Measurements from ENCODE around the gene FAM168B. TPM values are rescaled to one million over a fixed set of nuclear protein-coding genes. Genes with fewer than 3 reads are reported as not detected.
A peak's percentile ranks its signal among the peaks of the same experiment; 100 is the strongest.

The FAM168B gene
- total RNA-seq, 4 donors from 2014 or later = 70.4 to 130 (median 99.0) TPM

GRCh38 chr2:131034122-131035051, 58.9 kb downstream of the FAM168B start:
- Histone ChIP-seq H3K27me3 (peaks cover 10% of the 10 kb centered on the region), H3K36me3 (peaks cover 1% of the 10 kb centered on the region), H3K4me3 (peak overlapping the region; percentile 59), H3K9me3 (no peaks in the 10 kb centered on the region), H3K27ac (peak overlapping the region; percentile 24), H3K4me1 (peaks cover 23% of the 10 kb centered on the region)
- peak; percentile 54 to 76 for DNase-seq (ENCODE audit: low spot score in 2 of 2)
- WGBS = 13% methylated on average over 13 of the region's 61 CpGs
- TF ChIP-seq, protein P1, sequence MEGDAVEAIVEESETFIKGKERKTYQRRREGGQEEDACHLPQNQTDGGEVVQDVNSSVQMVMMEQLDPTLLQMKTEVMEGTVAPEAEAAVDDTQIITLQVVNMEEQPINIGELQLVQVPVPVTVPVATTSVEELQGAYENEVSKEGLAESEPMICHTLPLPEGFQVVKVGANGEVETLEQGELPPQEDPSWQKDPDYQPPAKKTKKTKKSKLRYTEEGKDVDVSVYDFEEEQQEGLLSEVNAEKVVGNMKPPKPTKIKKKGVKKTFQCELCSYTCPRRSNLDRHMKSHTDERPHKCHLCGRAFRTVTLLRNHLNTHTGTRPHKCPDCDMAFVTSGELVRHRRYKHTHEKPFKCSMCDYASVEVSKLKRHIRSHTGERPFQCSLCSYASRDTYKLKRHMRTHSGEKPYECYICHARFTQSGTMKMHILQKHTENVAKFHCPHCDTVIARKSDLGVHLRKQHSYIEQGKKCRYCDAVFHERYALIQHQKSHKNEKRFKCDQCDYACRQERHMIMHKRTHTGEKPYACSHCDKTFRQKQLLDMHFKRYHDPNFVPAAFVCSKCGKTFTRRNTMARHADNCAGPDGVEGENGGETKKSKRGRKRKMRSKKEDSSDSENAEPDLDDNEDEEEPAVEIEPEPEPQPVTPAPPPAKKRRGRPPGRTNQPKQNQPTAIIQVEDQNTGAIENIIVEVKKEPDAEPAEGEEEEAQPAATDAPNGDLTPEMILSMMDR (IDR thresholded peaks at IDR 0.05) = no peak
- no peak for TF ChIP-seq POLR2AphosphoS5 (IDR thresholded peaks at IDR 0.05)
- TF ChIP-seq EP300 (IDR thresholded peaks at IDR 0.05) = no peak
- no peak for TF ChIP-seq POLR2A (IDR thresholded peaks at IDR 0.05)

DNA sequence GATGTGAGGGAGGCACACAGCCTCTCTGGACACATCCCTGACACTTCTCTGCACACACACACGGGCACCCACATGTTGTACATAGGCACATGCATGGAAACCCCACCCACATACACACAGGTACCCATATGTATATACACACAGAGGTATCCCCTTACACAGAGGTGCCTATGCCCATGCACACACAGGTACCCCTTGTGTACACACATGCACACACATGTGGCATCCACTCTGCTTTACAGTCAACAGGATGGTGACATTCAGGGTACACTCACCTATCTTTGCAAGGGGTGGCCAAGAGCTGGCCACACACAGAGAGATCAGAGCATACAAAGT, 59.5 kb downstream of the FAM168B start:
- no peak for TF ChIP-seq POLR2AphosphoS5 (IDR thresholded peaks at IDR 0.05)
- no peak for TF ChIP-seq POLR2A (IDR thresholded peaks at IDR 0.05)
- no peak for TF ChIP-seq EP300 (IDR thresholded peaks at IDR 0.05)
- TF ChIP-seq, protein P1 (IDR thresholded peaks at IDR 0.05) = no peak
- H3K9me3 ChIP-seq = no peaks in the 10 kb centered on the region

DNA sequence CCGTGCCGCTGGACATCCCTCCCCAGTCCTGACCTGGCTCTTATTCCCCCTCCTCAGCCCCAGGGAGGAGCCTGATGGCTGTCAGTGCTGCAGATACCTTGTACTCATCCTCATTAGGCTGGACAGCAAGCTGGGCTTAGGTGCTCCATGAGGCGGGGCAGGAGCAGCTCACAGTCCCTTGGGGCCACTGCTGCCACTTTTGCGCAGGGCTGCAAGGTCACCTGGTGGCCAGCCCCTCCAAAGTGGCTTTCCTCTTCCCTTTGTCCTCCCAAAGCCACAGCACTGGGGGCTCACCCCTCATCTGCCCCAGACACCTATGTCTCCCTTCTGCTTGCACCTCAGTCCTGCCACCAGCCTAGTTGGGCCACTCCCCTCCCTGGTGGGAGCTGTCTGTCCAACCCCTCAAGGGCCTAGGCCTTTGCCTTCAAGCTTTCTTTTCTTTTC, 60.8 kb downstream of the FAM168B start:
- Histone ChIP-seq H3K27ac (no peak overlapping the region), H3K36me3 (no peaks in the 10 kb centered on the region), H3K27me3 (peaks cover 10% of the 10 kb centered on the region), H3K4me1 (peaks cover 23% of the 10 kb centered on the region), H3K9me3 (no peaks in the 10 kb centered on the region), H3K4me3 (no peak overlapping the region)
- peak in 1 of 2 donors; percentile 55 for DNase-seq (ENCODE audit: low spot score in 2 of 2)
- WGBS = 90% methylated on average over 4 of the region's 4 CpGs
- TF ChIP-seq, protein P1 (IDR thresholded peaks at IDR 0.05) = no peak
- TF ChIP-seq POLR2AphosphoS5 (IDR thresholded peaks at IDR 0.05) = no peak

More for the DNA sequence above, 59.5 kb downstream of the FAM168B start:
- 56% methylated on average over 1 of the region's 1 CpG for WGBS
- H3K27me3 ChIP-seq = peaks cover 10% of the 10 kb centered on the region
- no peak overlapping the region for H3K4me3 ChIP-seq
- no peak overlapping the region for H3K27ac ChIP-seq
- peaks cover 23% of the 10 kb centered on the region for H3K4me1 ChIP-seq
- no peaks in the 10 kb centered on the region for H3K36me3 ChIP-seq
- DNase-seq (ENCODE audit: low spot score in 2 of 2) = no peak

DNA sequence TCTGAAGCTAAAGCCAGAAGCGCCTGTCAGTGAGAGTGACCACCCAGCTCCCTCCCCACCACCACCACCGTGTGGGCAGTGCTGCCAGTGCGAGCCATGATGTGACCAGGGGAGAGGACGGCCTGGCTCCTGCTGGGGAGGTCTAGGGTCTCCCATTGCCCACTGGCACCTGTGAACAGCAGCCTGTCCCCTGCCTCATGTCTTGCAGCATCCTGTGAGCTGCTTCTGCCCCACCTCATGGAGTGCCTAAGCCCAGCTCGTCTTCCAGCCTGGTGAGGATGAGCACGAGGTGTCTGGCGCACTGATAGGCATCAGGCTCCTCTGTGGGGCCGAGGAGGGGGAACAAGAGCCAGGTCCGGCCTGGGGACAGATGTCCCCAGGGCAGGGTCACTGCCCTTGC, 61.4 kb downstream of the FAM168B start:
- no peaks in the 10 kb centered on the region for H3K36me3 ChIP-seq
- no peaks in the 10 kb centered on the region for H3K9me3 ChIP-seq
- TF ChIP-seq, protein P1 (IDR thresholded peaks at IDR 0.05) = no peak
- TF ChIP-seq POLR2AphosphoS5 (IDR thresholded peaks at IDR 0.05) = no peak
- no peak for TF ChIP-seq POLR2A (IDR thresholded peaks at IDR 0.05)
- no peak for TF ChIP-seq EP300 (IDR thresholded peaks at IDR 0.05)
- WGBS = 71% methylated on average over 7 of the region's 9 CpGs
- H3K4me1 ChIP-seq = peaks cover 23% of the 10 kb centered on the region
- no peak overlapping the region for H3K4me3 ChIP-seq
- no peak overlapping the region for H3K27ac ChIP-seq
- peaks cover 10% of the 10 kb centered on the region for H3K27me3 ChIP-seq
- peak in 1 of 2 donors; percentile 29 for DNase-seq (ENCODE audit: low spot score in 2 of 2)

DNA sequence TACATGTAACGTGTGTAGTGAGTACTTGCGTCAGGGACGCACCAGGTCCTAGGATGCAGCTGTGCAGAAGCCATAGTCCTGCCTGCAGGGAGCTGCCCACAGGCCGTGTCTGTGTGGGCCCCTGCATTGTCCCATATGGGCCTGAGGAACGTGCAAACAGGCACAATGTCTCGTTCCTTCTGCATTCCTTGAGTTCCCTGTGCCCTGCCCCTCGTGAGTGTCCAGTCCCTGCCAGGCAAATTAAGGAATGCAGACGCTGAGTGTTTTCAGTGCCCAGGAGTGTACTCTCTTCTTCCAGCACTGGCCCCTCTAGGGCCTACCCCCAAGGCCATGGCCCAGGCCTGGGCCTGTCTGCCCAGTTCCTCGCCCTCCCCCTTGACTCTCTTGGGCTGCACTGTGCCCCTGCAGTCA, 61.8 kb downstream of the FAM168B start:
- DNase-seq (ENCODE audit: low spot score in 2 of 2) = peak in 1 of 2 donors; percentile 19
- H3K4me3 ChIP-seq = no peak overlapping the region
- peaks cover 23% of the 10 kb centered on the region for H3K4me1 ChIP-seq
- no peaks in the 10 kb centered on the region for H3K36me3 ChIP-seq
- no peak for TF ChIP-seq POLR2AphosphoS5 (IDR thresholded peaks at IDR 0.05)
- TF ChIP-seq, protein P1 (IDR thresholded peaks at IDR 0.05) = no peak
- H3K9me3 ChIP-seq = no peaks in the 10 kb centered on the region
- 84% methylated on average over 9 of the region's 9 CpGs for WGBS
- no peak overlapping the region for H3K27ac ChIP-seq
- peaks cover 10% of the 10 kb centered on the region for H3K27me3 ChIP-seq

Data from suprapubic skin (tissue), 4 donors.